Measurements from ENCODE around the gene WDR70.

GRCh38 chr5:37772255-37772654, 393.1 kb downstream of the WDR70 start:
- TF ChIP-seq, protein P1, sequence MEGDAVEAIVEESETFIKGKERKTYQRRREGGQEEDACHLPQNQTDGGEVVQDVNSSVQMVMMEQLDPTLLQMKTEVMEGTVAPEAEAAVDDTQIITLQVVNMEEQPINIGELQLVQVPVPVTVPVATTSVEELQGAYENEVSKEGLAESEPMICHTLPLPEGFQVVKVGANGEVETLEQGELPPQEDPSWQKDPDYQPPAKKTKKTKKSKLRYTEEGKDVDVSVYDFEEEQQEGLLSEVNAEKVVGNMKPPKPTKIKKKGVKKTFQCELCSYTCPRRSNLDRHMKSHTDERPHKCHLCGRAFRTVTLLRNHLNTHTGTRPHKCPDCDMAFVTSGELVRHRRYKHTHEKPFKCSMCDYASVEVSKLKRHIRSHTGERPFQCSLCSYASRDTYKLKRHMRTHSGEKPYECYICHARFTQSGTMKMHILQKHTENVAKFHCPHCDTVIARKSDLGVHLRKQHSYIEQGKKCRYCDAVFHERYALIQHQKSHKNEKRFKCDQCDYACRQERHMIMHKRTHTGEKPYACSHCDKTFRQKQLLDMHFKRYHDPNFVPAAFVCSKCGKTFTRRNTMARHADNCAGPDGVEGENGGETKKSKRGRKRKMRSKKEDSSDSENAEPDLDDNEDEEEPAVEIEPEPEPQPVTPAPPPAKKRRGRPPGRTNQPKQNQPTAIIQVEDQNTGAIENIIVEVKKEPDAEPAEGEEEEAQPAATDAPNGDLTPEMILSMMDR (IDR thresholded peaks at IDR 0.05), result no peak
- TF ChIP-seq JUND (IDR thresholded peaks at IDR 0.05) (no peak), TAF1 (IDR thresholded peaks at IDR 0.05; ENCODE audit: borderline replicate concordance, low read depth, low read length) (no peak), TEAD4 (IDR thresholded peaks at IDR 0.05; ENCODE audit: borderline replicate concordance, insufficient read depth) (no peak), GABPA (IDR thresholded peaks at IDR 0.05; ENCODE audit: low read depth) (no peak), TCF12 (IDR thresholded peaks at IDR 0.05) (no peak), RAD21 (IDR thresholded peaks at IDR 0.05; ENCODE audit: low read length) (no peak), ELF1 (IDR thresholded peaks at IDR 0.05) (no peak), YY1 (IDR thresholded peaks at IDR 0.05; ENCODE audit: low read depth) (no peak), RCOR1 (IDR thresholded peaks at IDR 0.05; ENCODE audit: low read length) (no peak), RXRA (IDR thresholded peaks at IDR 0.05; ENCODE audit: borderline replicate concordance, low read depth) (no peak)
- TF ChIP-seq, protein P2, sequence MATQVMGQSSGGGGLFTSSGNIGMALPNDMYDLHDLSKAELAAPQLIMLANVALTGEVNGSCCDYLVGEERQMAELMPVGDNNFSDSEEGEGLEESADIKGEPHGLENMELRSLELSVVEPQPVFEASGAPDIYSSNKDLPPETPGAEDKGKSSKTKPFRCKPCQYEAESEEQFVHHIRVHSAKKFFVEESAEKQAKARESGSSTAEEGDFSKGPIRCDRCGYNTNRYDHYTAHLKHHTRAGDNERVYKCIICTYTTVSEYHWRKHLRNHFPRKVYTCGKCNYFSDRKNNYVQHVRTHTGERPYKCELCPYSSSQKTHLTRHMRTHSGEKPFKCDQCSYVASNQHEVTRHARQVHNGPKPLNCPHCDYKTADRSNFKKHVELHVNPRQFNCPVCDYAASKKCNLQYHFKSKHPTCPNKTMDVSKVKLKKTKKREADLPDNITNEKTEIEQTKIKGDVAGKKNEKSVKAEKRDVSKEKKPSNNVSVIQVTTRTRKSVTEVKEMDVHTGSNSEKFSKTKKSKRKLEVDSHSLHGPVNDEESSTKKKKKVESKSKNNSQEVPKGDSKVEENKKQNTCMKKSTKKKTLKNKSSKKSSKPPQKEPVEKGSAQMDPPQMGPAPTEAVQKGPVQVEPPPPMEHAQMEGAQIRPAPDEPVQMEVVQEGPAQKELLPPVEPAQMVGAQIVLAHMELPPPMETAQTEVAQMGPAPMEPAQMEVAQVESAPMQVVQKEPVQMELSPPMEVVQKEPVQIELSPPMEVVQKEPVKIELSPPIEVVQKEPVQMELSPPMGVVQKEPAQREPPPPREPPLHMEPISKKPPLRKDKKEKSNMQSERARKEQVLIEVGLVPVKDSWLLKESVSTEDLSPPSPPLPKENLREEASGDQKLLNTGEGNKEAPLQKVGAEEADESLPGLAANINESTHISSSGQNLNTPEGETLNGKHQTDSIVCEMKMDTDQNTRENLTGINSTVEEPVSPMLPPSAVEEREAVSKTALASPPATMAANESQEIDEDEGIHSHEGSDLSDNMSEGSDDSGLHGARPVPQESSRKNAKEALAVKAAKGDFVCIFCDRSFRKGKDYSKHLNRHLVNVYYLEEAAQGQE (IDR thresholded peaks at IDR 0.05; ENCODE audit: low read depth, low read length), result no peak
